ENCODE measurements around the gene FAM219A. TPM values are rescaled to one million over a fixed set of nuclear protein-coding genes. Genes with fewer than 3 reads are reported as not detected.

Gene FAM219A
- polyA plus RNA-seq, 3 donors = 0.61 to 15.3 (median 1.2) TPM

GRCh38 chr9:34412336-34412735, 46.0 kb downstream of the FAM219A start:
- Histone ChIP-seq H3K79me2 (ENCODE audit: insufficient read depth, low read length) (no peaks in the 10 kb centered on the region), H2AFZ (ENCODE audit: insufficient read depth, low read depth, low read length, poor library complexity, severe bottlenecking) (no peak overlapping the region), H3K9ac (ENCODE audit: insufficient read depth, low read length, poor library complexity, severe bottlenecking) (no peak overlapping the region), H3K27me3 (ENCODE audit: control insufficient read depth in 2 of 2, insufficient read depth in 2 of 2, low read length in 2 of 2) (no peaks in the 10 kb centered on the region), H3K4me2 (replicated peaks; ENCODE audit: extremely low read depth, low read length, poor library complexity, severe bottlenecking) (no peak overlapping the region), H3K9me3 (replicated peaks in 1 of 2; ENCODE audit: control insufficient read depth in 1 of 2, insufficient read depth in 1 of 2, low read length in 2 of 2) (no peaks in the 10 kb centered on the region), H3K4me3 (replicated peaks in 1 of 3; ENCODE audit: low read depth in 2 of 3, low read length in 3 of 3) (no peak overlapping the region), H3K27ac (ENCODE audit: low read depth in 1 of 2, low read length in 2 of 2) (no peak overlapping the region), H3K36me3 (replicated peaks in 1 of 2; ENCODE audit: control insufficient read depth in 1 of 2, insufficient read depth in 2 of 2, low read length in 2 of 2) (no peaks in the 10 kb centered on the region), H4K20me1 (ENCODE audit: insufficient read depth, low read length) (peaks cover 11% of the 10 kb centered on the region), H3K4me1 (ENCODE audit: control insufficient read depth in 1 of 2, insufficient read depth in 2 of 2, low read length in 2 of 2) (no peaks in the 10 kb centered on the region)
- Mint-ChIP-seq H3K36me3 (no peaks in the 10 kb centered on the region), H3K27me3 (ENCODE audit: low read depth in 3 of 3) (peaks cover 0 to 2% (median 1%) of the 10 kb centered on the region in 3 donors), H3K27ac (no peak overlapping the region), H3K4me3 (no peak overlapping the region), H3K9me3 (no peaks in the 10 kb centered on the region), H3K4me1 (peaks cover 4% of the 10 kb centered on the region)
- intact Hi-C loops (cut with micrococcal nuclease) = no loop called here
- no CpG with 5 or more reads among the region's 1 CpG for WGBS (ENCODE audit: insufficient coverage)
- no peak for DNase-seq
- no peak for TF ChIP-seq CTCF (IDR thresholded peaks at IDR 0.05)

GRCh38 chr9:34409154-34409553, 49.2 kb downstream of the FAM219A start:
- Histone ChIP-seq H3K27me3 (ENCODE audit: control insufficient read depth in 2 of 2, insufficient read depth in 2 of 2, low read length in 2 of 2) (no peaks in the 10 kb centered on the region), H3K36me3 (replicated peaks in 1 of 2; ENCODE audit: control insufficient read depth in 1 of 2, insufficient read depth in 2 of 2, low read length in 2 of 2) (no peaks in the 10 kb centered on the region), H4K20me1 (ENCODE audit: insufficient read depth, low read length) (peaks cover 11% of the 10 kb centered on the region), H3K9ac (ENCODE audit: insufficient read depth, low read length, poor library complexity, severe bottlenecking) (no peak overlapping the region), H3K27ac (ENCODE audit: low read depth in 1 of 2, low read length in 2 of 2) (no peak overlapping the region), H3K9me3 (replicated peaks in 1 of 2; ENCODE audit: control insufficient read depth in 1 of 2, insufficient read depth in 1 of 2, low read length in 2 of 2) (no peaks in the 10 kb centered on the region), H2AFZ (ENCODE audit: insufficient read depth, low read depth, low read length, poor library complexity, severe bottlenecking) (no peak overlapping the region), H3K4me3 (replicated peaks in 1 of 3; ENCODE audit: low read depth in 2 of 3, low read length in 3 of 3) (no peak overlapping the region), H3K4me2 (replicated peaks; ENCODE audit: extremely low read depth, low read length, poor library complexity, severe bottlenecking) (no peak overlapping the region), H3K4me1 (ENCODE audit: control insufficient read depth in 1 of 2, insufficient read depth in 2 of 2, low read length in 2 of 2) (no peaks in the 10 kb centered on the region), H3K79me2 (ENCODE audit: insufficient read depth, low read length) (no peaks in the 10 kb centered on the region)
- no CpG with 5 or more reads among the region's 2 CpGs for WGBS (ENCODE audit: insufficient coverage)
- H3K9me3 Mint-ChIP-seq = no peaks in the 10 kb centered on the region
- H3K27me3 Mint-ChIP-seq (ENCODE audit: low read depth in 3 of 3) = peaks cover 0 to 2% (median 0%) of the 10 kb centered on the region in 3 donors
- peak overlapping the region in 1 of 7 donors; percentile 47 for H3K27ac Mint-ChIP-seq
- TF ChIP-seq CTCF (IDR thresholded peaks at IDR 0.05) = no peak
- intact Hi-C loops (cut with micrococcal nuclease) = no loop called here
- DNase-seq = no peak
- peaks cover 4% of the 10 kb centered on the region for H3K4me1 Mint-ChIP-seq
- H3K4me3 Mint-ChIP-seq = no peak overlapping the region
- peaks cover 7 to 12% of the 10 kb centered on the region in 2 donors for H3K36me3 Mint-ChIP-seq

Measured in CD14-positive monocyte (primary cell).